ENCODE measurements around the gene SDHC.

SDHC gene

DNA sequence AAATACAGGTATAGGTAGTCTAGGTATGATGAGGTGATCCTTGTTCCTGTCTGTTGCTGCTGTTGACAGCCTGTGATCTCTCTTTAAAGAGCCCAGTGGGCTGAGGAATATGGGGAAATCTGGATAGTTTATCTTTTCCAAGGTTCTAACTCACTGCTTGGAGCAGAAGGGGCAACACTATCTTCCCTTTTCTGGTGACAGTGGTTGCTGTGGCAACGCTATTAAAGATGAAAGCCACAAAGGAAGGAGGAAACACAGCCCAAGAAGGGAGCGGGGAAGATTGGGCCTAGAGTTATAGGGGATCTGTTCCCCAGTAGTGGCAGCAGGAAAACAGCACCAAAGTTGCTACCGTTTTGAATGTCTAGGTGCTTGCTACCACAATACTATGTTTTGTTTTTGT is 46.9 kb upstream of the SDHC start:
- Histone ChIP-seq H3K36me3 (ENCODE audit: control insufficient read depth in 2 of 2, insufficient read depth in 1 of 2, low read length in 2 of 2) (no peaks in the 10 kb centered on the region), H3K4me1 (ENCODE audit: control insufficient read depth, insufficient read depth, low read length) (0 out of 2 replicates have a peak, but pooled peaks cover 3% of the 10 kb centered on the region), H3K27ac (ENCODE audit: extremely low read depth, low read depth, low read length) (no peak overlapping the region), H3K9me3 (ENCODE audit: control insufficient read depth, insufficient read depth, low read depth, low read length) (no peaks in the 10 kb centered on the region), H3K4me3 (ENCODE audit: low read depth, low read length) (no peak overlapping the region)
- CTCF ChIA-PET: interaction anchor here (0.6 to 2.8 kb wide), 2 partner anchors 23 to 49 kb away, joined by 4 to 12 read pairs; no protein-coding TSS in a partner anchor
- TF ChIP-seq ZNF121 (tag by site-specific recombination; IDR thresholded peaks at IDR 0.05) (no peak), ZBTB20 (tag by site-specific recombination; IDR thresholded peaks at IDR 0.05) (peak; percentile 42; the same call in 1 of the 2 replicates)
- POLR2A ChIA-PET: no interaction called here

DNA sequence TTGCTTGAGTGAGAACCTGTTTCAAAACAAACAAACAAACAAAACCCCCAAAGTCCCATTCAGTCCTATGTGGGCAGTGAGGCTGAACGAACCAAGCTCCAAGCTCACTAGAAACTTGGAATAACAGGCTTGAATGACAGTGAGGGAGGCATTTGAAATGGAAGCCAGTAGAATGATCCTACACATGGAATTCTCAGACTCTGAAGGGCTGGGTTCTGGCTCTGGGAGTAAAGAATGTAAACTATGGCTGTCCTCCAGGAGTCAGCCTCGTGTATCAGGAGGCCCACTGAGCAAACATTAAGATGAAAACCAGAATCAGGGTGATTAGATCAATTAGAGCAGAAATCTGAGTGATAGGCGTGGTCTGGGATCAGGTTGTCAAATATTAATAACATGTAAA is 40.8 kb upstream of the SDHC start:
- POLR2A ChIA-PET: no interaction called here
- H3K27ac ChIP-seq (ENCODE audit: extremely low read depth, low read depth, low read length): no peak overlapping the region
- TF ChIP-seq SP2 (tag by site-specific recombination; IDR thresholded peaks at IDR 0.05) (no peak), ZNF433 (tag by site-specific recombination; IDR thresholded peaks at IDR 0.05; ENCODE audit: low read depth) (no peak), ZBTB1 (tag by site-specific recombination; IDR thresholded peaks at IDR 0.05) (no peak), ZNF529 (tag by site-specific recombination; IDR thresholded peaks at IDR 0.05; ENCODE audit: insufficient replicate concordance) (no peak), ZFP37 (tag by site-specific recombination; IDR thresholded peaks at IDR 0.05) (no peak), ZNF221 (tag by site-specific recombination; IDR thresholded peaks at IDR 0.05; ENCODE audit: borderline replicate concordance) (no peak), ZNF423 (tag by site-specific recombination; IDR thresholded peaks at IDR 0.05) (no peak), PRDM1 (tag by site-specific recombination; IDR thresholded peaks at IDR 0.05) (no peak), ZNF10 (tag by site-specific recombination; IDR thresholded peaks at IDR 0.05) (no peak), ZNF830 (tag by site-specific recombination; IDR thresholded peaks at IDR 0.05; ENCODE audit: low read depth) (no peak)
- TF ChIP-seq, protein P1, sequence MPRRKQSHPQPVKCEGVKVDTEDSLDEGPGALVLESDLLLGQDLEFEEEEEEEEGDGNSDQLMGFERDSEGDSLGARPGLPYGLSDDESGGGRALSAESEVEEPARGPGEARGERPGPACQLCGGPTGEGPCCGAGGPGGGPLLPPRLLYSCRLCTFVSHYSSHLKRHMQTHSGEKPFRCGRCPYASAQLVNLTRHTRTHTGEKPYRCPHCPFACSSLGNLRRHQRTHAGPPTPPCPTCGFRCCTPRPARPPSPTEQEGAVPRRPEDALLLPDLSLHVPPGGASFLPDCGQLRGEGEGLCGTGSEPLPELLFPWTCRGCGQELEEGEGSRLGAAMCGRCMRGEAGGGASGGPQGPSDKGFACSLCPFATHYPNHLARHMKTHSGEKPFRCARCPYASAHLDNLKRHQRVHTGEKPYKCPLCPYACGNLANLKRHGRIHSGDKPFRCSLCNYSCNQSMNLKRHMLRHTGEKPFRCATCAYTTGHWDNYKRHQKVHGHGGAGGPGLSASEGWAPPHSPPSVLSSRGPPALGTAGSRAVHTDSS (tag by site-specific recombination; IDR thresholded peaks at IDR 0.05): no peak
- TF ChIP-seq, protein P2, sequence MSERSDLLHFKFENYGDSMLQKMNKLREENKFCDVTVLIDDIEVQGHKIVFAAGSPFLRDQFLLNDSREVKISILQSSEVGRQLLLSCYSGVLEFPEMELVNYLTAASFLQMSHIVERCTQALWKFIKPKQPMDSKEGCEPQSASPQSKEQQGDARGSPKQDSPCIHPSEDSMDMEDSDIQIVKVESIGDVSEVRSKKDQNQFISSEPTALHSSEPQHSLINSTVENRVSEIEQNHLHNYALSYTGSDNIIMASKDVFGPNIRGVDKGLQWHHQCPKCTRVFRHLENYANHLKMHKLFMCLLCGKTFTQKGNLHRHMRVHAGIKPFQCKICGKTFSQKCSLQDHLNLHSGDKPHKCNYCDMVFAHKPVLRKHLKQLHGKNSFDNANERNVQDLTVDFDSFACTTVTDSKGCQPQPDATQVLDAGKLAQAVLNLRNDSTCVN (tag by site-specific recombination; optimal IDR thresholded peaks at IDR 0.05): no peak
- TF ChIP-seq, protein P3, sequence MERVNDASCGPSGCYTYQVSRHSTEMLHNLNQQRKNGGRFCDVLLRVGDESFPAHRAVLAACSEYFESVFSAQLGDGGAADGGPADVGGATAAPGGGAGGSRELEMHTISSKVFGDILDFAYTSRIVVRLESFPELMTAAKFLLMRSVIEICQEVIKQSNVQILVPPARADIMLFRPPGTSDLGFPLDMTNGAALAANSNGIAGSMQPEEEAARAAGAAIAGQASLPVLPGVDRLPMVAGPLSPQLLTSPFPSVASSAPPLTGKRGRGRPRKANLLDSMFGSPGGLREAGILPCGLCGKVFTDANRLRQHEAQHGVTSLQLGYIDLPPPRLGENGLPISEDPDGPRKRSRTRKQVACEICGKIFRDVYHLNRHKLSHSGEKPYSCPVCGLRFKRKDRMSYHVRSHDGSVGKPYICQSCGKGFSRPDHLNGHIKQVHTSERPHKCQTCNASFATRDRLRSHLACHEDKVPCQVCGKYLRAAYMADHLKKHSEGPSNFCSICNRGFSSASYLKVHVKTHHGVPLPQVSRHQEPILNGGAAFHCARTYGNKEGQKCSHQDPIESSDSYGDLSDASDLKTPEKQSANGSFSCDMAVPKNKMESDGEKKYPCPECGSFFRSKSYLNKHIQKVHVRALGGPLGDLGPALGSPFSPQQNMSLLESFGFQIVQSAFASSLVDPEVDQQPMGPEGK (tag by site-specific recombination; IDR thresholded peaks at IDR 0.05): no peak
- CTCF ChIA-PET: no interaction called here
- no peaks in the 10 kb centered on the region for H3K4me1 ChIP-seq (ENCODE audit: control insufficient read depth, insufficient read depth, low read length)
- H3K36me3 ChIP-seq (ENCODE audit: control insufficient read depth in 2 of 2, insufficient read depth in 1 of 2, low read length in 2 of 2): no peaks in the 10 kb centered on the region
- no peak overlapping the region for H3K4me3 ChIP-seq (ENCODE audit: low read depth, low read length)
- no peaks in the 10 kb centered on the region for H3K9me3 ChIP-seq (ENCODE audit: control insufficient read depth, insufficient read depth, low read depth, low read length)

DNA sequence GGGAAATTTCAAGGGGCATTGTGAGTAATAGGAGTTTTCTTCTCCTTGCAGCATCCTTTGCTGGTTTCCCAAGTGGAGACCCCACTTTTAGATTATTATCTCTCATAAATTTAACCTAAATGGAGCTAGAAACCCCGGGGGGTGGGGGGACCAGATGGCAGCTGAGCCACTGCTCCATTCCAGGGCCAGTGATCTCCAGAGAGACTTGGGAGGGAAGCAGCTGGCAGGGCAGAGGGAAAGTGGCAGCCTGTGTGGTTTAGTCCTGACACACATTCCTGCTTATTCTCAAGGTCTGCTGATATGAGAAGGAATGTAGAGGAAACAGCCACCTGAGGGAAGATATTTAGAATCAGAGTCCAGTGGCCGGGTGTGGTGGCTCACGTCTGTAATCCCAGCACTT is 39.3 kb upstream of the SDHC start:
- ChIA-PET POLR2A (no interaction called here), CTCF (interaction anchor here (0.5 to 1.3 kb wide), 5 partner anchors 16 to 116 kb away, joined by 3 to 4 read pairs (median 3); partner anchors contain the start of genes TOMM40L and USP21)
- Histone ChIP-seq H3K27ac (ENCODE audit: extremely low read depth, low read depth, low read length) (no peak overlapping the region), H3K4me3 (ENCODE audit: low read depth, low read length) (no peak overlapping the region), H3K36me3 (ENCODE audit: control insufficient read depth in 2 of 2, insufficient read depth in 1 of 2, low read length in 2 of 2) (no peaks in the 10 kb centered on the region), H3K9me3 (ENCODE audit: control insufficient read depth, insufficient read depth, low read depth, low read length) (no peaks in the 10 kb centered on the region), H3K4me1 (ENCODE audit: control insufficient read depth, insufficient read depth, low read length) (no peaks in the 10 kb centered on the region)
- TF ChIP-seq ZNF747 (tag by site-specific recombination; IDR thresholded peaks at IDR 0.05) (no peak), ZNF624 (tag by site-specific recombination; IDR thresholded peaks at IDR 0.05) (no peak), ZNF555 (tag by site-specific recombination; conservative IDR thresholded peaks at IDR 0.05) (no peak), ZNF221 (tag by site-specific recombination; IDR thresholded peaks at IDR 0.05; ENCODE audit: borderline replicate concordance) (no peak), ZSCAN23 (tag by site-specific recombination; IDR thresholded peaks at IDR 0.05) (no peak), ZNF654 (tag by site-specific recombination; IDR thresholded peaks at IDR 0.05; ENCODE audit: low read depth) (no peak), FEZF1 (tag by site-specific recombination; IDR thresholded peaks at IDR 0.05) (no peak), ZNF623 (tag by site-specific recombination; IDR thresholded peaks at IDR 0.05) (no peak), ZNF830 (tag by site-specific recombination; IDR thresholded peaks at IDR 0.05; ENCODE audit: low read depth) (no peak)
- TF ChIP-seq, protein P4, sequence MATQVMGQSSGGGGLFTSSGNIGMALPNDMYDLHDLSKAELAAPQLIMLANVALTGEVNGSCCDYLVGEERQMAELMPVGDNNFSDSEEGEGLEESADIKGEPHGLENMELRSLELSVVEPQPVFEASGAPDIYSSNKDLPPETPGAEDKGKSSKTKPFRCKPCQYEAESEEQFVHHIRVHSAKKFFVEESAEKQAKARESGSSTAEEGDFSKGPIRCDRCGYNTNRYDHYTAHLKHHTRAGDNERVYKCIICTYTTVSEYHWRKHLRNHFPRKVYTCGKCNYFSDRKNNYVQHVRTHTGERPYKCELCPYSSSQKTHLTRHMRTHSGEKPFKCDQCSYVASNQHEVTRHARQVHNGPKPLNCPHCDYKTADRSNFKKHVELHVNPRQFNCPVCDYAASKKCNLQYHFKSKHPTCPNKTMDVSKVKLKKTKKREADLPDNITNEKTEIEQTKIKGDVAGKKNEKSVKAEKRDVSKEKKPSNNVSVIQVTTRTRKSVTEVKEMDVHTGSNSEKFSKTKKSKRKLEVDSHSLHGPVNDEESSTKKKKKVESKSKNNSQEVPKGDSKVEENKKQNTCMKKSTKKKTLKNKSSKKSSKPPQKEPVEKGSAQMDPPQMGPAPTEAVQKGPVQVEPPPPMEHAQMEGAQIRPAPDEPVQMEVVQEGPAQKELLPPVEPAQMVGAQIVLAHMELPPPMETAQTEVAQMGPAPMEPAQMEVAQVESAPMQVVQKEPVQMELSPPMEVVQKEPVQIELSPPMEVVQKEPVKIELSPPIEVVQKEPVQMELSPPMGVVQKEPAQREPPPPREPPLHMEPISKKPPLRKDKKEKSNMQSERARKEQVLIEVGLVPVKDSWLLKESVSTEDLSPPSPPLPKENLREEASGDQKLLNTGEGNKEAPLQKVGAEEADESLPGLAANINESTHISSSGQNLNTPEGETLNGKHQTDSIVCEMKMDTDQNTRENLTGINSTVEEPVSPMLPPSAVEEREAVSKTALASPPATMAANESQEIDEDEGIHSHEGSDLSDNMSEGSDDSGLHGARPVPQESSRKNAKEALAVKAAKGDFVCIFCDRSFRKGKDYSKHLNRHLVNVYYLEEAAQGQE (tag by site-specific recombination; IDR thresholded peaks at IDR 0.05): no peak
